ENCODE results near the gene KHDC3L.
"Not testable (repeated sequence)": the region's sequence is repeated elsewhere in the genome, so short reads cannot be mapped to it uniquely, and the experiment has no call there.

Gene KHDC3L

GRCh38 chr6:73371984-73372383, 9.5 kb downstream of the KHDC3L start:
- no peak for FAIRE-seq

- no peak for FAIRE-seq
Measured at GRCh38 chr6:73372516-73372915, 10.1 kb downstream of the KHDC3L start.

- FAIRE-seq = no peak
Measured at GRCh38 chr6:73375216-73375615, 12.8 kb downstream of the KHDC3L start.

- no peak for FAIRE-seq
Measured at GRCh38 chr6:73377225-73377624, 14.8 kb downstream of the KHDC3L start.

- FAIRE-seq = not testable (repeated sequence)
Measured at GRCh38 chr6:73381531-73381930, 19.1 kb downstream of the KHDC3L start.

GRCh38 chr6:73382462-73383113, 20.1 kb downstream of the KHDC3L start:
- FAIRE-seq = no peak

GRCh38 chr6:73388433-73388799, 26.0 kb downstream of the KHDC3L start:
- no peak for FAIRE-seq

- no peak for FAIRE-seq
Measured at GRCh38 chr6:73388800-73389512, 26.5 kb downstream of the KHDC3L start.

GRCh38 chr6:73389854-73390253, 27.4 kb downstream of the KHDC3L start:
- no peak for FAIRE-seq

- FAIRE-seq = no peak
Measured at GRCh38 chr6:73391675-73392074, 29.2 kb downstream of the KHDC3L start.

- not testable (repeated sequence) for FAIRE-seq
Measured at GRCh38 chr6:73392188-73392587, 29.7 kb downstream of the KHDC3L start.

GRCh38 chr6:73393278-73393677, 30.8 kb downstream of the KHDC3L start:
- FAIRE-seq = no peak

GRCh38 chr6:73394577-73395354, 32.3 kb downstream of the KHDC3L start, which contains the start of gene DDX43:
TSS of gene DDX43 (plus strand) at chr6:73394828. CDS start at chr6:73394906, 78 bp downstream.
- no peak for FAIRE-seq

- no peak for FAIRE-seq
Measured at GRCh38 chr6:73395875-73396274, 33.4 kb downstream of the KHDC3L start.

- FAIRE-seq = no peak
Measured at GRCh38 chr6:73400656-73401055, 38.2 kb downstream of the KHDC3L start.

- no peak for FAIRE-seq
Measured at GRCh38 chr6:73409395-73409794, 46.9 kb downstream of the KHDC3L start.

- no peak for FAIRE-seq
Measured at GRCh38 chr6:73413102-73413501, 50.6 kb downstream of the KHDC3L start.

Measured in colon (tissue), 2 donors.